ENCODE data around the gene RAD51B. TPM values are rescaled to one million over a fixed set of nuclear protein-coding genes. Genes with fewer than 3 reads are reported as not detected.
A peak's percentile ranks its signal among the peaks of the same experiment; 100 is the strongest.

The RAD51B gene
- total RNA-seq, 1 donor from 2014 or later: 38.6 TPM

GRCh38 chr14:68730348-68730747 lies 910.8 kb downstream of the RAD51B start:
- H3K36me3 ChIP-seq (ENCODE audit: control insufficient read depth in 3 of 3, insufficient read depth in 3 of 3, low read length in 3 of 3): no peaks in the 10 kb centered on the region
- no peak overlapping the region for H3K27ac ChIP-seq (ENCODE audit: low read depth, low read length)
- no peaks in the 10 kb centered on the region for H3K27me3 ChIP-seq (ENCODE audit: control insufficient read depth in 3 of 3, insufficient read depth in 3 of 3, low read length in 3 of 3)
- peaks cover 6 to 18% (median 8%) of the 10 kb centered on the region in 3 donors for H3K4me1 ChIP-seq (ENCODE audit: control insufficient read depth in 3 of 3, insufficient read depth in 3 of 3, low read length in 3 of 3)
- no peaks in the 10 kb centered on the region for H3K9me3 ChIP-seq (ENCODE audit: control insufficient read depth in 3 of 3, low read length in 3 of 3)
- no peak overlapping the region for H3K4me3 ChIP-seq (ENCODE audit: low read length in 3 of 3)
- H3K9ac ChIP-seq (ENCODE audit: low read depth in 1 of 3, low read length in 3 of 3): no peak overlapping the region

GRCh38 chr14:68730811-68731425 lies 911.3 kb downstream of the RAD51B start:
- H3K27ac ChIP-seq (ENCODE audit: low read depth, low read length): peak overlapping the region; percentile 34
- no peaks in the 10 kb centered on the region for H3K27me3 ChIP-seq (ENCODE audit: control insufficient read depth in 3 of 3, insufficient read depth in 3 of 3, low read length in 3 of 3)
- no peaks in the 10 kb centered on the region for H3K36me3 ChIP-seq (ENCODE audit: control insufficient read depth in 3 of 3, insufficient read depth in 3 of 3, low read length in 3 of 3)
- no peak overlapping the region for H3K9ac ChIP-seq (ENCODE audit: low read depth in 1 of 3, low read length in 3 of 3)
- H3K9me3 ChIP-seq (ENCODE audit: control insufficient read depth in 3 of 3, low read length in 3 of 3): no peaks in the 10 kb centered on the region
- no peak overlapping the region for H3K4me3 ChIP-seq (ENCODE audit: low read length in 3 of 3)
- H3K4me1 ChIP-seq (ENCODE audit: control insufficient read depth in 3 of 3, insufficient read depth in 3 of 3, low read length in 3 of 3): peaks cover 7 to 18% (median 8%) of the 10 kb centered on the region in 3 donors

- H3K27me3 ChIP-seq (ENCODE audit: control insufficient read depth in 3 of 3, insufficient read depth in 3 of 3, low read length in 3 of 3): no peaks in the 10 kb centered on the region
- no peaks in the 10 kb centered on the region for H3K36me3 ChIP-seq (ENCODE audit: control insufficient read depth in 3 of 3, insufficient read depth in 3 of 3, low read length in 3 of 3)
- no peak overlapping the region for H3K27ac ChIP-seq (ENCODE audit: low read depth, low read length)
- no peak overlapping the region for H3K9ac ChIP-seq (ENCODE audit: low read depth in 1 of 3, low read length in 3 of 3)
- peaks cover 17 to 28% (median 25%) of the 10 kb centered on the region in 3 donors for H3K4me1 ChIP-seq (ENCODE audit: control insufficient read depth in 3 of 3, insufficient read depth in 3 of 3, low read length in 3 of 3)
- no peak overlapping the region for H3K4me3 ChIP-seq (ENCODE audit: low read length in 3 of 3)
- H3K9me3 ChIP-seq (ENCODE audit: control insufficient read depth in 3 of 3, low read length in 3 of 3): no peaks in the 10 kb centered on the region
Observed at GRCh38 chr14:68733086-68733914, 913.7 kb downstream of the RAD51B start.

GRCh38 chr14:68734231-68734732 lies 914.7 kb downstream of the RAD51B start:
- Histone ChIP-seq H3K9me3 (ENCODE audit: control insufficient read depth in 3 of 3, low read length in 3 of 3) (no peaks in the 10 kb centered on the region), H3K36me3 (ENCODE audit: control insufficient read depth in 3 of 3, insufficient read depth in 3 of 3, low read length in 3 of 3) (no peaks in the 10 kb centered on the region), H3K4me3 (ENCODE audit: low read length in 3 of 3) (no peak overlapping the region), H3K27ac (ENCODE audit: low read depth, low read length) (no peak overlapping the region), H3K4me1 (ENCODE audit: control insufficient read depth in 3 of 3, insufficient read depth in 3 of 3, low read length in 3 of 3) (peaks cover 17 to 28% (median 25%) of the 10 kb centered on the region in 3 donors), H3K27me3 (ENCODE audit: control insufficient read depth in 3 of 3, insufficient read depth in 3 of 3, low read length in 3 of 3) (no peaks in the 10 kb centered on the region), H3K9ac (ENCODE audit: low read depth in 1 of 3, low read length in 3 of 3) (no peak overlapping the region)

GRCh38 chr14:68735856-68736255 lies 916.3 kb downstream of the RAD51B start:
- H3K36me3 ChIP-seq (ENCODE audit: control insufficient read depth in 3 of 3, insufficient read depth in 3 of 3, low read length in 3 of 3): no peaks in the 10 kb centered on the region
- no peaks in the 10 kb centered on the region for H3K9me3 ChIP-seq (ENCODE audit: control insufficient read depth in 3 of 3, low read length in 3 of 3)
- peak overlapping the region in 1 of 3 donors; percentile 7 for H3K4me3 ChIP-seq (ENCODE audit: low read length in 3 of 3)
- H3K27me3 ChIP-seq (ENCODE audit: control insufficient read depth in 3 of 3, insufficient read depth in 3 of 3, low read length in 3 of 3): no peaks in the 10 kb centered on the region
- peak overlapping the region in 1 of 3 donors; percentile 4 for H3K9ac ChIP-seq (ENCODE audit: low read depth in 1 of 3, low read length in 3 of 3)
- peak overlapping the region; percentile 67 for H3K27ac ChIP-seq (ENCODE audit: low read depth, low read length)
- H3K4me1 ChIP-seq (ENCODE audit: control insufficient read depth in 3 of 3, insufficient read depth in 3 of 3, low read length in 3 of 3): peaks cover 12 to 24% (median 22%) of the 10 kb centered on the region in 3 donors

GRCh38 chr14:68736471-68736871 lies 916.9 kb downstream of the RAD51B start:
- no peaks in the 10 kb centered on the region for H3K36me3 ChIP-seq (ENCODE audit: control insufficient read depth in 3 of 3, insufficient read depth in 3 of 3, low read length in 3 of 3)
- peak overlapping the region in 2 of 3 donors; percentile 4 to 40 for H3K9ac ChIP-seq (ENCODE audit: low read depth in 1 of 3, low read length in 3 of 3)
- H3K27ac ChIP-seq (ENCODE audit: low read depth, low read length): peak overlapping the region; percentile 67
- H3K4me1 ChIP-seq (ENCODE audit: control insufficient read depth in 3 of 3, insufficient read depth in 3 of 3, low read length in 3 of 3): peaks cover 12 to 22% (median 19%) of the 10 kb centered on the region in 3 donors
- H3K27me3 ChIP-seq (ENCODE audit: control insufficient read depth in 3 of 3, insufficient read depth in 3 of 3, low read length in 3 of 3): no peaks in the 10 kb centered on the region
- no peak overlapping the region for H3K4me3 ChIP-seq (ENCODE audit: low read length in 3 of 3)
- no peaks in the 10 kb centered on the region for H3K9me3 ChIP-seq (ENCODE audit: control insufficient read depth in 3 of 3, low read length in 3 of 3)

- Histone ChIP-seq H3K4me3 (ENCODE audit: low read length in 3 of 3) (no peak overlapping the region), H3K9ac (ENCODE audit: low read depth in 1 of 3, low read length in 3 of 3) (peak overlapping the region in 1 of 3 donors; percentile 4), H3K9me3 (ENCODE audit: control insufficient read depth in 3 of 3, low read length in 3 of 3) (no peaks in the 10 kb centered on the region), H3K4me1 (ENCODE audit: control insufficient read depth in 3 of 3, insufficient read depth in 3 of 3, low read length in 3 of 3) (peaks cover 12 to 22% (median 19%) of the 10 kb centered on the region in 3 donors), H3K36me3 (ENCODE audit: control insufficient read depth in 3 of 3, insufficient read depth in 3 of 3, low read length in 3 of 3) (no peaks in the 10 kb centered on the region), H3K27ac (ENCODE audit: low read depth, low read length) (peak overlapping the region; percentile 67), H3K27me3 (ENCODE audit: control insufficient read depth in 3 of 3, insufficient read depth in 3 of 3, low read length in 3 of 3) (no peaks in the 10 kb centered on the region)
Observed at GRCh38 chr14:68737086-68737485, 917.5 kb downstream of the RAD51B start.

GRCh38 chr14:68738559-68738958 lies 919.0 kb downstream of the RAD51B start:
- Histone ChIP-seq H3K4me3 (ENCODE audit: low read length in 3 of 3) (no peak overlapping the region), H3K27ac (ENCODE audit: low read depth, low read length) (no peak overlapping the region), H3K27me3 (ENCODE audit: control insufficient read depth in 3 of 3, insufficient read depth in 3 of 3, low read length in 3 of 3) (no peaks in the 10 kb centered on the region), H3K4me1 (ENCODE audit: control insufficient read depth in 3 of 3, insufficient read depth in 3 of 3, low read length in 3 of 3) (peaks cover 12 to 19% (median 17%) of the 10 kb centered on the region in 3 donors), H3K36me3 (ENCODE audit: control insufficient read depth in 3 of 3, insufficient read depth in 3 of 3, low read length in 3 of 3) (no peaks in the 10 kb centered on the region), H3K9ac (ENCODE audit: low read depth in 1 of 3, low read length in 3 of 3) (no peak overlapping the region), H3K9me3 (ENCODE audit: control insufficient read depth in 3 of 3, low read length in 3 of 3) (no peaks in the 10 kb centered on the region)

GRCh38 chr14:68739701-68740100 lies 920.1 kb downstream of the RAD51B start:
- Histone ChIP-seq H3K9ac (ENCODE audit: low read depth in 1 of 3, low read length in 3 of 3) (no peak overlapping the region), H3K4me3 (ENCODE audit: low read length in 3 of 3) (no peak overlapping the region), H3K27ac (ENCODE audit: low read depth, low read length) (no peak overlapping the region), H3K36me3 (ENCODE audit: control insufficient read depth in 3 of 3, insufficient read depth in 3 of 3, low read length in 3 of 3) (no peaks in the 10 kb centered on the region), H3K27me3 (ENCODE audit: control insufficient read depth in 3 of 3, insufficient read depth in 3 of 3, low read length in 3 of 3) (no peaks in the 10 kb centered on the region), H3K9me3 (ENCODE audit: control insufficient read depth in 3 of 3, low read length in 3 of 3) (no peaks in the 10 kb centered on the region), H3K4me1 (ENCODE audit: control insufficient read depth in 3 of 3, insufficient read depth in 3 of 3, low read length in 3 of 3) (peaks cover 10 to 19% (median 12%) of the 10 kb centered on the region in 3 donors)
